GM12878 (cell line): ENCODE data around the gene SAMSN1.

Experiments
- BCL3 ChIP-seq: IDR thresholded peaks from 2 replicates; pipeline ENCODE4 v1.6.1; 2011; ENCODE audit warnings: borderline replicate concordance, low read depth, mild to moderate bottlenecking, moderate library complexity, low read length; ENCODE audit not compliant: insufficient read depth, poor library complexity, severe bottlenecking
- CEBPB ChIP-seq, 2 experiments: fragments of 150-350 bp in 1 of 2; IDR thresholded peaks; 2 replicates each; pipeline ENCODE4 v1.6.1; 2012 to 2014; ENCODE audit warnings: low read depth in 2 of 2, low read length in 2 of 2, borderline replicate concordance in 1 of 2, inconsistent platforms in 1 of 2
- CTCF ChIP-seq, 3 experiments: IDR thresholded peaks in 2 of 3; conservative IDR thresholded peaks in 1 of 3; 2 replicates each; pipeline ENCODE4 v1.5.1; 2011; ENCODE audit warnings: low read depth in 3 of 3, low read length in 3 of 3, mild to moderate bottlenecking in 3 of 3, control low read depth in 2 of 3, moderate library complexity in 2 of 3, inconsistent platforms in 1 of 3, mixed read lengths in 1 of 3; ENCODE audit not compliant: control insufficient read depth in 2 of 3, insufficient read depth in 1 of 3; ENCODE audit errors: extremely low read depth in 1 of 3
- EED ChIP-seq: sonication (generic); IDR thresholded peaks from 2 replicates; pipeline ENCODE4 v1.6.1; 2016; ENCODE audit warnings: antibody characterized with exemption, low read depth
- PAX5 ChIP-seq: IDR thresholded peaks from 2 replicates; pipeline ENCODE4 v1.6.1; 2011; ENCODE audit warnings: low read depth, low read length, borderline replicate concordance
- PBX3 ChIP-seq: IDR thresholded peaks from 2 replicates; pipeline ENCODE4 v1.6.1; 2011; ENCODE audit warnings: mild to moderate bottlenecking, low read depth, low read length, moderate library complexity; ENCODE audit not compliant: insufficient replicate concordance
- POLR2A ChIP-seq: IDR thresholded peaks from 2 replicates; pipeline ENCODE4 v1.6.1; 2011; ENCODE audit warnings: low read depth, mild to moderate bottlenecking, low read length
- POLR2AphosphoS5 ChIP-seq: IDR thresholded peaks from 2 replicates; pipeline ENCODE4 v1.6.1; 2011; ENCODE audit warnings: mild to moderate bottlenecking, low read length, inconsistent platforms

GRCh38 chr21:14519000-14519399 lies 27.1 kb downstream of the SAMSN1 start:
- TF ChIP-seq POLR2AphosphoS5 (no peak), CEBPB (IDR thresholded peaks at IDR 0.05; ENCODE audit: borderline replicate concordance in 1 of 2, low read depth in 2 of 2, low read length in 2 of 2) (no peak), CTCF (IDR thresholded peaks at IDR 0.05 in 2 of 3, conservative IDR thresholded peaks at IDR 0.05 in 1 of 3; ENCODE audit: control insufficient read depth in 2 of 3, extremely low read depth in 1 of 3, insufficient read depth in 1 of 3, low read depth in 3 of 3, low read length in 3 of 3) (no peak), PAX5 (no peak), BCL3 (no peak), POLR2A (no peak), PBX3 (no peak), EED (no peak)
